Transverse colon (tissue), 4 donors: ENCODE results near the gene MGLL.

Experiments
- CTCF ChIP-seq, 5 experiments: fragments of 200-600 bp in 3 of 5; fragments of 450-650 bp in 2 of 5; sonication (generic) in 3 of 5; IDR thresholded peaks; 1 replicate in 2 of 5; 2 replicates in 3 of 5; pipeline ENCODE4 v1.5.1; 2016 to 2017; ENCODE audit warnings: antibody characterized with exemption in 5 of 5, inconsistent platforms in 3 of 5, mild to moderate bottlenecking in 2 of 5, moderate library complexity in 1 of 5
- EP300 ChIP-seq: sonication (generic); formaldehyde crosslinking; IDR thresholded peaks from one replicate; pipeline ENCODE4 v1.6.1; 2017; ENCODE audit warnings: antibody characterized with exemption, low read depth
- POLR2A ChIP-seq: fragments of 450-650 bp; IDR thresholded peaks from one replicate; pipeline ENCODE4 v1.6.1; 2016; ENCODE audit warnings: antibody characterized with exemption, mild to moderate bottlenecking, moderate library complexity
- POLR2AphosphoS5 ChIP-seq, 3 donors: sonication (generic); formaldehyde crosslinking; IDR thresholded peaks; one replicate each; pipeline ENCODE4 v1.6.1; 2016; ENCODE audit warnings: antibody characterized with exemption in 3 of 3

GRCh38 chr3:127774647-127775046 lies 47.7 kb downstream of the MGLL start:
- no peak for TF ChIP-seq CTCF (IDR thresholded peaks at IDR 0.05)
- TF ChIP-seq POLR2AphosphoS5 (IDR thresholded peaks at IDR 0.05) = no peak
- TF ChIP-seq POLR2A = no peak
- TF ChIP-seq EP300 = no peak
